Naive B cell (primary cell): ENCODE data around the gene NCLN. TPM values are rescaled to one million over a fixed set of nuclear protein-coding genes. Genes with fewer than 3 reads are reported as not detected.
A peak's percentile ranks its signal among the peaks of the same experiment; 100 is the strongest.
"Not testable (repeated sequence)": the region's sequence is repeated elsewhere in the genome, so short reads cannot be mapped to it uniquely, and the experiment has no call there.

Experiments
- ATAC-seq, 2 donors: fragments of 150-1000 bp; cut with Tn5 transposase; 2 replicates each; pipeline ENCODE4 v1.10.0; 2021; ENCODE audit warnings: low read depth in 2 of 2, mild to moderate bottlenecking in 2 of 2, moderate library complexity in 2 of 2
- DNase-seq: peaks from one replicate; pipeline ENCODE4 v3.0.0; 2022
- H3K27ac Mint-ChIP-seq, 6 donors: one replicate each; pipeline ENCODE4 v1.8.0; 2020 to 2022; ENCODE audit warnings: mild to moderate bottlenecking in 6 of 6, mixed read lengths in 6 of 6, moderate library complexity in 5 of 6, inconsistent platforms in 2 of 6
- H3K27me3 Mint-ChIP-seq, 3 donors: one replicate each; pipeline ENCODE4 v1.8.0; 2021 to 2022; ENCODE audit warnings: mixed read lengths in 3 of 3, mild to moderate bottlenecking in 1 of 3
- H3K36me3 Mint-ChIP-seq, 2 donors: one replicate each; pipeline ENCODE4 v1.8.0; 2020 to 2022; ENCODE audit warnings: mixed read lengths in 2 of 2, inconsistent platforms in 1 of 2, mild to moderate bottlenecking in 1 of 2
- H3K4me1 Mint-ChIP-seq, 3 donors: one replicate each; pipeline ENCODE4 v1.8.0; 2020 to 2022; ENCODE audit warnings: mixed read lengths in 3 of 3, inconsistent platforms in 1 of 3, mild to moderate bottlenecking in 1 of 3, moderate library complexity in 1 of 3
- H3K4me3 Mint-ChIP-seq, 8 donors: one replicate each; pipeline ENCODE4 v1.8.0; 2020 to 2022; ENCODE audit warnings: mild to moderate bottlenecking in 8 of 8, mixed read lengths in 8 of 8, moderate library complexity in 8 of 8, inconsistent platforms in 2 of 8
- H3K9me3 Mint-ChIP-seq, 7 donors: one replicate each; pipeline ENCODE4 v1.8.0; 2020 to 2022; ENCODE audit warnings: mixed read lengths in 7 of 7, mild to moderate bottlenecking in 5 of 7, inconsistent platforms in 2 of 7, moderate library complexity in 1 of 7
- polyA plus RNA-seq, 6 donors: library from polyadenylated mRNA; unstranded; fragments of 300-500 nt; fragmentation: Illumina TruSeq; gene quantifications; one replicate each; pipeline ENCODE4 v1.2.3, GENCODE V29; 2021; ENCODE audit warnings: low read depth in 6 of 6

Gene NCLN
- polyA plus RNA-seq, 6 donors from 2014 or later = 17.1 to 47.6 (median 29.2) TPM

GRCh38 chr19:3162418-3163229 lies 23.1 kb upstream of the NCLN start:
- no peak for DNase-seq
- no peak for ATAC-seq
- H3K4me1 Mint-ChIP-seq = peaks cover 6 to 25% (median 18%) of the 10 kb centered on the region in 3 donors
- H3K36me3 Mint-ChIP-seq = no peaks in the 10 kb centered on the region
- H3K9me3 Mint-ChIP-seq = peaks cover 0 to 8% (median 4%) of the 10 kb centered on the region in 7 donors
- no peak overlapping the region for H3K4me3 Mint-ChIP-seq
- H3K27me3 Mint-ChIP-seq = no peaks in the 10 kb centered on the region
- no peak overlapping the region for H3K27ac Mint-ChIP-seq

GRCh38 chr19:3163230-3163886 lies 22.4 kb upstream of the NCLN start:
- Mint-ChIP-seq H3K9me3 (peaks cover 0 to 8% (median 4%) of the 10 kb centered on the region in 7 donors), H3K36me3 (no peaks in the 10 kb centered on the region), H3K4me3 (peak overlapping the region in 3 of 8 donors; percentile 24 to 59 (median 30)), H3K27me3 (no peaks in the 10 kb centered on the region), H3K4me1 (peaks cover 10 to 25% (median 24%) of the 10 kb centered on the region in 3 donors), H3K27ac (peak overlapping the region in 2 of 6 donors; percentile 63 to 80)
- ATAC-seq = peak; percentile 87 to 93
- DNase-seq = peak; percentile 70

DNA sequence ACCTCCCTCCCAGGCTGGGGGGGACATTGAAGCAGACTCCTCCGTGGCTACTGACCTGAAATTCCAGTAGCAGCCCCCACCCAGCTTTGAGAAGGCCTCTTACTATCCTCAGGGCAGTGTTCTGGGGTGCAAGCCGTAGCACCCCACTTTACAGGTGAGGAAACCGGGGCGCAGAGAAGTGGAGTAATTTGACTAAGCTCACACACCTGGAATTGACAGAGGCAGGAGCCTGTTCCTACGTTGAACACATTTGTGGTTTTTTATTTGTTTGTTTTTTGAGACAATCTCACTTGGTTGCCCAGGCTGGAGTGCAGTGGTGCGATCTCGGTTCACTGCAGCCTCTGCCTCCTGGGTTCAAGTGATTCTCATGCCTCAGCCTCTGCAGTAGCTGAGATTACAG lies 21.8 kb upstream of the NCLN start:
- H3K9me3 Mint-ChIP-seq = peaks cover 0 to 8% (median 4%) of the 10 kb centered on the region in 7 donors
- H3K36me3 Mint-ChIP-seq = no peaks in the 10 kb centered on the region
- H3K4me1 Mint-ChIP-seq = peaks cover 10 to 26% (median 24%) of the 10 kb centered on the region in 3 donors
- no peak for ATAC-seq
- H3K27me3 Mint-ChIP-seq = no peaks in the 10 kb centered on the region
- peak overlapping the region in 1 of 8 donors; percentile 16 for H3K4me3 Mint-ChIP-seq
- no peak for DNase-seq
- no peak overlapping the region for H3K27ac Mint-ChIP-seq

DNA sequence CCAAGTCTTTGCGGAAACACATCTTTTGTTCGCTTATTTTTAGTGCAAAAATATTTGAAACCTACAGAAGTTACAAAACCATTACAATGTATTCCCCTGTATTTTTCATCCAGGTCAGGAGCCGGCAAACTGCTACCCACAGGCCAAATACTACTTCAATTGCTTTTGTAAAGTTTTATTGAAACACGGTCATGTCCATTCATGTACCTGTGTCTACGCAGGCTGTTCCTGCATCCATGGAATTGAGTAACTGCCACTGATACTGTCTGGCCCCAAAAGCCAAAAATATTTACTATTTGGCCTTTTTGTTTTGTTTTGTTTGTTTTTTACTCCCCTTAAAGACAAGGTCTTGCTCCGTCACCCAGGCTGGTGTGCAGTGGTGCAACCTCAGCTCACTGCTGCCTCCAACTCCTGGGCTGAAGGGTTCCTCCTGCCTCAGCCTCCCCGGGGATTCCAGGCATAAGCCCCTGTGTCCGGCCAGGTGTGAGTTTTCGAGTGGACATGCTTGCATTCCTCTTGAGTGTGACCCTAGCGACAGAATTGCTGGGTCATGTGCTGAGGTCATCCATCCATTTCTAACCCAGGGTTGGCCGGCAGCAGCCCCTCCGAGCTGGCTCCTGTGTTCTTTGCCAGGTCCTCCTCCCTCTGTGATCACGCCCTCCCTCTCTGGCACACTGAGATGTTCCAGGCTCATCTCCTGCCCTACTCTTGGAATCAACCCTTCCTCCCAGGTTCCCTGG lies 18.0 kb upstream of the NCLN start:
- Mint-ChIP-seq H3K9me3 (peaks cover 0 to 10% (median 3%) of the 10 kb centered on the region in 7 donors), H3K4me3 (peak overlapping the region in 2 of 8 donors; percentile 20 to 65), H3K4me1 (peaks cover 25 to 59% (median 56%) of the 10 kb centered on the region in 3 donors), H3K27me3 (no peaks in the 10 kb centered on the region), H3K36me3 (no peaks in the 10 kb centered on the region), H3K27ac (peak overlapping the region in 2 of 6 donors; percentile 27 to 55)
- DNase-seq (no peak), ATAC-seq (no peak)

DNA sequence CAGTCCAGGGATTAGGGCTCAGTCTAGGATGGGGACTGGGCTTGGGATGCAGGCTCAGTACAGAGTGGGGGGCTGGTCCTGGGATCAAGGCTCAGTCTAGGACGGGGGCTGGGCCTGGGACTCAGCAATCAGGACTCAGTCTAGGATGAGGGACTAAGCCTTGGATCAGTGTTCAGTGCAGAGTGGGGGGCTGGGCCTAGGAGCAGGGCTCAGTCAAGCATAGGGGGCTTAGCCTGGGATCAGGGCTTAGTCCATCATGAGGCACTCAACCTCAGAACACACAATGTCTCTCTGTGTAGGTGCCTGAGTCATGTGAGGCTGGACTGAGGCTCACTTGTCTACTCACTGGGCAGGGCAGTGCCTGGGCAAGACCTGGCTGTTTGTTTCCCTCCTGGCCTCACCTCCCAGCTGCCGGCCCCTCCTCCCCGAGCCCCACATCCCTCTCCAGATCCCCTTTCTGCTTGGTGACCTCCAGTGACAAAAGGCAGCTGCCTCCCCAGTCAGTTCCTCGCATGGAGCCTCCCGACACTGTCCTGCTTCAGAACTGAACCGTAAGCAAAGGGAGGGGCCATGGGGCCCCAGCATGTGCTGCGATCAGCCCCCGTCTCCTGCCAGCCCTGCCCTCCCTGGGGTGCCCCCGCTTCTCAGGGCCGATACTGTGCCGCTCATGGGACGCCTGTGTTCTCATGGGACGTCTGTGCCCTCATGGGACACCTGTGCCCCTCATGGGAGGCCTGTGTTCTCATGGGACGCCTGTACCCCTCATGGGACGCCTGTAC lies 13.6 kb upstream of the NCLN start:
- Mint-ChIP-seq H3K36me3 (no peaks in the 10 kb centered on the region), H3K9me3 (peaks cover 0 to 14% (median 6%) of the 10 kb centered on the region in 7 donors), H3K27me3 (no peaks in the 10 kb centered on the region), H3K4me3 (peak overlapping the region; percentile 43 to 84 (median 63)), H3K4me1 (peaks cover 27 to 54% (median 51%) of the 10 kb centered on the region in 3 donors), H3K27ac (peak overlapping the region; percentile 88 to 99 (median 97))
- ATAC-seq (peak; percentile 84 to 86), DNase-seq (no peak)

- H3K4me1 Mint-ChIP-seq = peaks cover 29 to 57% (median 52%) of the 10 kb centered on the region in 3 donors
Observed at GRCh38 chr19:3172673-3173000, 13.1 kb upstream of the NCLN start.

GRCh38 chr19:3175781-3176714 lies 9.7 kb upstream of the NCLN start:
- Mint-ChIP-seq H3K36me3 (peaks cover 0 to 8% of the 10 kb centered on the region in 2 donors), H3K27ac (peak overlapping the region; percentile 91 to 99 (median 98)), H3K4me1 (peaks cover 29 to 48% (median 45%) of the 10 kb centered on the region in 3 donors), H3K9me3 (peaks cover 0 to 18% (median 6%) of the 10 kb centered on the region in 7 donors), H3K27me3 (no peaks in the 10 kb centered on the region), H3K4me3 (peak overlapping the region; percentile 35 to 87 (median 69))
- DNase-seq (peak; percentile 59), ATAC-seq (peak in 1 of 2 donors; percentile 7)

More at GRCh38 chr19:3172673-3173000, 13.1 kb upstream of the NCLN start:
- not testable (repeated sequence) for ATAC-seq, H3K36me3 Mint-ChIP-seq, H3K27me3 Mint-ChIP-seq
- peaks cover 0 to 15% (median 6%) of the 10 kb centered on the region in 7 donors for H3K9me3 Mint-ChIP-seq
- peak overlapping the region in 7 of 8 donors; percentile 43 to 84 (median 73) for H3K4me3 Mint-ChIP-seq
- H3K27ac Mint-ChIP-seq = peak overlapping the region; percentile 88 to 99 (median 97)
- DNase-seq = peak; percentile 84

GRCh38 chr19:3176715-3177501 lies 8.8 kb upstream of the NCLN start:
- no peaks in the 10 kb centered on the region for H3K27me3 Mint-ChIP-seq
- peaks cover 0 to 18% (median 6%) of the 10 kb centered on the region in 7 donors for H3K9me3 Mint-ChIP-seq
- H3K36me3 Mint-ChIP-seq = peaks cover 0 to 8% of the 10 kb centered on the region in 2 donors
- H3K4me3 Mint-ChIP-seq = peak overlapping the region; percentile 35 to 87 (median 70)
- ATAC-seq (no peak), DNase-seq (peak; percentile 25)
- peaks cover 29 to 47% (median 36%) of the 10 kb centered on the region in 3 donors for H3K4me1 Mint-ChIP-seq
- H3K27ac Mint-ChIP-seq = peak overlapping the region; percentile 91 to 99 (median 98)

GRCh38 chr19:3178377-3178972 lies 7.3 kb upstream of the NCLN start, which contains the start of gene S1PR4:
Gene S1PR4 (plus strand): TSS chr19:3178769. CDS start chr19:3178793, 24 bp downstream.
- H3K9me3 Mint-ChIP-seq = peaks cover 0 to 12% (median 6%) of the 10 kb centered on the region in 7 donors
- DNase-seq = peak; percentile 86
- no peaks in the 10 kb centered on the region for H3K27me3 Mint-ChIP-seq
- peak within 1 kb of the TSS; percentile 92 to 99 (median 98) for H3K27ac Mint-ChIP-seq
- peaks cover 21 to 50% (median 35%) of the 10 kb centered on the region in 3 donors for H3K4me1 Mint-ChIP-seq
- peak; percentile 68 to 71 for ATAC-seq
- peaks cover 0 to 8% of the 10 kb centered on the region in 2 donors for H3K36me3 Mint-ChIP-seq
- H3K4me3 Mint-ChIP-seq = peak within 1 kb of the TSS; percentile 93 to 100 (median 98)

GRCh38 chr19:3178973-3179738 lies 6.6 kb upstream of the NCLN start:
- H3K4me1 Mint-ChIP-seq = peaks cover 26 to 57% (median 42%) of the 10 kb centered on the region in 3 donors
- peaks cover 0 to 13% of the 10 kb centered on the region in 2 donors for H3K36me3 Mint-ChIP-seq
- ATAC-seq (peak; percentile 7 to 15), DNase-seq (no peak)
- peak overlapping the region; percentile 93 to 100 (median 98) for H3K4me3 Mint-ChIP-seq
- H3K27me3 Mint-ChIP-seq = no peaks in the 10 kb centered on the region
- peaks cover 0 to 12% (median 6%) of the 10 kb centered on the region in 7 donors for H3K9me3 Mint-ChIP-seq
- H3K27ac Mint-ChIP-seq = peak overlapping the region; percentile 87 to 98 (median 96)
